Adipocyte (in vitro differentiated cells): Measurements from ENCODE around the gene SPATS1.

ENCODE experiments used
- DNase-seq: peaks from one replicate; pipeline ENCODE4 v3.0.0-alpha.2; 2015; ENCODE audit warnings: low read depth
- H3K27me3 ChIP-seq: replicated peaks from 2 replicates; pipeline ENCODE4 v1.7.0; 2013; ENCODE audit warnings: mild to moderate bottlenecking, low read length, moderate library complexity; ENCODE audit not compliant: control insufficient read depth, insufficient read depth
- H3K36me3 ChIP-seq: 2 replicates; pipeline ENCODE4 v1.7.0; 2013; ENCODE audit warnings: low read length, mild to moderate bottlenecking, moderate library complexity; ENCODE audit not compliant: control insufficient read depth, insufficient read depth, severe bottlenecking
- H3K4me1 ChIP-seq: 2 replicates; pipeline ENCODE4 v1.7.0; 2013; ENCODE audit warnings: mild to moderate bottlenecking, low read length, moderate library complexity; ENCODE audit not compliant: control insufficient read depth, insufficient read depth
- H3K4me3 ChIP-seq: 2 replicates; pipeline ENCODE4 v1.7.0; 2013; ENCODE audit warnings: mild to moderate bottlenecking, low read length, moderate library complexity
- H3K9ac ChIP-seq: 2 replicates; pipeline ENCODE4 v1.7.0; 2013; ENCODE audit warnings: mild to moderate bottlenecking, low read length, moderate library complexity
- H3K9me3 ChIP-seq: 2 replicates; pipeline ENCODE4 v1.7.0; 2013; ENCODE audit warnings: mild to moderate bottlenecking, low read length, moderate library complexity; ENCODE audit not compliant: control insufficient read depth

SPATS1 gene, protein sequence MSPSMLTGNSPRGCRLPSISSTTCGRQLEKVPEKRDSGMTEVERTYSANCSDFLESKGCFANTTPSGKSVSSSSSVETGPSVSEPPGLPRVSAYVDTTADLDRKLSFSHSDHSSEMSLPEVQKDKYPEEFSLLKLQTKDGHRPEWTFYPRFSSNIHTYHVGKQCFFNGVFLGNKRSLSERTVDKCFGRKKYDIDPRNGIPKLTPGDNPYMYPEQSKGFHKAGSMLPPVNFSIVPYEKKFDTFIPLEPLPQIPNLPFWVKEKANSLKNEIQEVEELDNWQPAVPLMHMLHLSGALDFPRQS

DNA sequence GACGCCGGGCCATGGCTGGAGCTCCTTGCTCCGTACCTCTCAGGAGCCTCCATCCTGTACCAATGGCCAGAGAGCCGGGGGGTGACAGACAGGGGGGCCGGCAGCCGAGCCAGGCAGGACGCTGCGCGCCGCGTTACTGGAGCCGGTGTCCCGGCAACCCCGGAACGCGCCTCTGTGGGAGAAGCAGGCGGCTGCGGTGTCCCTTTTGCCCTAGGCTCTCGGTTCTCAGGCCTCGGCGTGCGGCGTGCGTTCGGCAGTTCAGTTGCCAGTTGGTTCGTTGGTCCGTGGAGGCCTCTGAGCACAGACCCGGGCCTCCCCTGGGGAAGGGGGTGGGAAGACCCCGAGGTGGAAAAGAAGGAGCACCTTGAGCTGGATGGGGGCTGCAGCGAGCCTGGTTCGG is at the start of gene SPATS1:
Gene SPATS1, plus strand, starts transcription at position 162 of the 400 bp plus-strand sequence. CDS start 446 bp downstream, outside the sequence.
- Histone ChIP-seq H3K9ac (peak within 1 kb of the TSS; percentile 6), H3K27me3 (peaks cover 38% of the 10 kb centered on the region), H3K4me1 (peaks cover 9% of the 10 kb centered on the region), H3K36me3 (no peaks in the 10 kb centered on the region), H3K9me3 (no peaks in the 10 kb centered on the region), H3K4me3 (peak within 1 kb of the TSS; percentile 63)
- DNase-seq, result peak; percentile 57

DNA sequence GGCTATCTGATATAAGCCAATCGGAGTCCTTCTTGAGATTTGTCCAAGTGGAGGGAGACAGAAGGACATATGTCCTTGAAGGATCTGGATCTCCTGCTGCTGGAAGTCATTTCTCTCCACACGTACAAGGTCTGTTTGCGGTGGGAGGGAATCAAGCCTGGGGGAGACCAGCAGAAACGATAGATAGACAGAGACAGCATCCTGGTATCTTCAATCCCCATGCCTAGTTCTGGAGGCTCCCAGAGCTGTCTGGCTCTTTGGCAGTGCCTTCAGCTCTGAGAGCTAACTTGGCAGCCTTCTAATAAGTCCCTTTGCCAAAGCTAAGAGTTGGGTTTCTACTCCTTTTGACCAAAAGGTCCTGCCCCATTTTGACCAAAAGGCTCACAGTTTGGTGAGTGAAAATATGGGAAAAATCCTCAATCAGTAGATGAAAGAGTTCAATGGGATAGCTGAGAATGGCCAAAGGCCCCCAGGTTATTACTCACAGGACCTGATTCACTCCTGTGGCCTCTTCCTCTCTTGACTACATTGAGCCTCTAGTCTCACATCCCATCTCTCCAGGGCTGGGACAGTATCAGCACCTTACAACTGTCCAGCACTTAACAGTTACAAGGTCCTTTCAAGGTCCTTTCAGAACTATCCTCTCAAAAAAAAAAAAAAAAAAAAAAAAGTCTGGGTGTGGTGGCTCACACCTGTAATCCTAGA is 49.6 kb upstream of the SPATS1 start:
- Histone ChIP-seq H3K9ac (no peak overlapping the region), H3K27me3 (peaks cover 86% of the 10 kb centered on the region), H3K9me3 (no peaks in the 10 kb centered on the region), H3K4me3 (no peak overlapping the region), H3K36me3 (no peaks in the 10 kb centered on the region), H3K4me1 (peaks cover 2% of the 10 kb centered on the region)
- no peak for DNase-seq

DNA sequence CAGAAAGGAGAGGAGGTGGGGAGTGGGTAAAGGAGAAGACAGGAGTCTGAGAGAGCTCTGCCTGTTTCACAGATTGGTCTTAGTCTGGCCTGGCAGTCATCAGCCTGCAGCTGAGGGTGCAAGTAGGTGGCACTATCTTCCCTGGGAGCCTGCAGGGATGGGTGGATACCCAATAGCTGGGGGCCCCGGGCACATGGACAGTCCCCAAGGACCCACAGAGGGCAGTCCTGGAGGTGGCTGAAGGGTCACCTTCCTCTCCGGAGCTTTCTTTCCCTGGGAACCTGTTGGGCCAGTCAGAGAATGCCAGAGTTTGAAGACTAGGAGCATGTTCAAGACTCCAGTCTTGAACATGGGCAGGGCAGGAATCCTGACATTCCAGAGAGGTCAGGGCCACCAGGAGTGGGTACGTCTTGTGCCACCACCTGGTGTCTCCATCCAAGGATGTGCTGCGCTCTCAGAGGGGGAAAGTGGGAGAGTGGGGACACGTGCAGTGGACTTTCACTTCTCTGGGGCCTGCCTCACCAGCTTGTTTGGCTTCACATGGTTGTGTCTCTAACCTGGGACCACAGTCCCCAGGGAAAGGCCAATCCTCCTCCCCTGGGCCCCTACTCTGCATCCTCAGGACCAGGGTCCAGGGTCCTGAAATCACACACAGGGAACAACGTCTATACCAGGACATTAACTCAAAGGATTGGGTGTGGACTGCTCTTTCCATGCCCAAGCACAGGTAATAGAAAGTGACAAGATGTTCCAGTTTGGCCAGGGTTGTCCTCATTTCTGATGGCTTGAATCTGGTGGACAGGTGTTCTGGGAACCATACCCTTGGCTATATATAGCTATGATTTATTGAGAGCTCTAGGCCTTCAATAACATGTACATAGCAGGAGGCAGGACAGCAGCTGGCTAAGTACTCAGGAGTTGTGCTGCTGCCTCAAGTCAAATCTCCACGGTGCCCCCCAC is 47.3 kb upstream of the SPATS1 start:
- H3K4me1 ChIP-seq, result peaks cover 5% of the 10 kb centered on the region
- no peaks in the 10 kb centered on the region for H3K36me3 ChIP-seq
- no peak overlapping the region for H3K4me3 ChIP-seq
- no peaks in the 10 kb centered on the region for H3K9me3 ChIP-seq
- no peak overlapping the region for H3K9ac ChIP-seq
- no peak for DNase-seq
- peaks cover 69% of the 10 kb centered on the region for H3K27me3 ChIP-seq

DNA sequence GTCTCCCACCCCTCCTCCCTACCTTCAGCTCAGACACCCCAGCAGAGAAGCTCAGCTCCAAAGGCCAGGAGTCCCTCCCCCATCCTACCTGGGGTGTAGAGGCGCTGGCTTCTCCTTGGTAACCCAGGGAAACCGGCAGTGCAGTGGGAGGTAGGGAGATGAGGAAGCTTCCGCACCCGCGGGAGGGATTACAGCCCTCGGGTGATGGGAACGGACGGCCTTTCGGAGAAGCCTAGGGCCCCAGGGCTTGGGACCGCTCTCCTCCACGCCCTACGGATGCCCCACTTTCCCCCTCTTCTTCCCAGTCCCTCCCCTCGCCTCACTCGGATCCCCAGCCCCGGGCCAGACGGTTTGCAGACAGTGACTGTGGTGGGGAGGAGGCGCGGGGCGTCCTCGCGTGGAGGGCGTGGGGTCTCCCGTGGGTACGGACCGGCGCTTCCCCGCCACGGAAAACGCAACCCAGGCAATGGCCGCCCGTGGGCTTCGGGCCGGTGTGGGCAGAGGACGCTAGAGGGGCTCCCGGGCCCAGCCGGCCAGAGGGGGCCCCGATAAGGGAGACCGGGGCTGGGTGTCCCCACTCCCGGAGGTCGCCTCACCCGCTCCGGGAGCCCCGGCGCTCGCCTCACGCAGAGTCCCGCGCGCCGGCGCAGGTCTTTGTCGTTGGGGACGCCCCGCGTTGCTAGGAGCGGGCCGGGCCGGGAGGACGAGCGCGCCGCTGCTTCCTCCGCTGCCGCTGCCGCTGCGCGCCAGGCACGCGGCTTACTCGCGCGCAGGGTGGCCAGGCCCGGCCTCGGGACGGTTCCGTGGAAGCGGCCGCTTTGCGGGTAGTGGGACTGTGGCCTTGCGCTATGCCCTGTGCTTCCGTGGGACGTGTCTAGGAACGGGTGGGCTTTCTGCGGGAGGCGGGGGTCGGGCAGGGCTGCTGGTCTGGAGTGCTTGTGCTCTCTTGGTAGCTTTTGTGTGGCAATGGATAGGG is 45.1 kb upstream of the SPATS1 start:
- H3K36me3 ChIP-seq, result peaks cover 18% of the 10 kb centered on the region
- H3K4me3 ChIP-seq, result peak overlapping the region; percentile 70
- H3K9ac ChIP-seq, result no peak overlapping the region
- no peaks in the 10 kb centered on the region for H3K9me3 ChIP-seq
- peaks cover 48% of the 10 kb centered on the region for H3K27me3 ChIP-seq
- peak; percentile 76 for DNase-seq
- H3K4me1 ChIP-seq, result peaks cover 5% of the 10 kb centered on the region

DNA sequence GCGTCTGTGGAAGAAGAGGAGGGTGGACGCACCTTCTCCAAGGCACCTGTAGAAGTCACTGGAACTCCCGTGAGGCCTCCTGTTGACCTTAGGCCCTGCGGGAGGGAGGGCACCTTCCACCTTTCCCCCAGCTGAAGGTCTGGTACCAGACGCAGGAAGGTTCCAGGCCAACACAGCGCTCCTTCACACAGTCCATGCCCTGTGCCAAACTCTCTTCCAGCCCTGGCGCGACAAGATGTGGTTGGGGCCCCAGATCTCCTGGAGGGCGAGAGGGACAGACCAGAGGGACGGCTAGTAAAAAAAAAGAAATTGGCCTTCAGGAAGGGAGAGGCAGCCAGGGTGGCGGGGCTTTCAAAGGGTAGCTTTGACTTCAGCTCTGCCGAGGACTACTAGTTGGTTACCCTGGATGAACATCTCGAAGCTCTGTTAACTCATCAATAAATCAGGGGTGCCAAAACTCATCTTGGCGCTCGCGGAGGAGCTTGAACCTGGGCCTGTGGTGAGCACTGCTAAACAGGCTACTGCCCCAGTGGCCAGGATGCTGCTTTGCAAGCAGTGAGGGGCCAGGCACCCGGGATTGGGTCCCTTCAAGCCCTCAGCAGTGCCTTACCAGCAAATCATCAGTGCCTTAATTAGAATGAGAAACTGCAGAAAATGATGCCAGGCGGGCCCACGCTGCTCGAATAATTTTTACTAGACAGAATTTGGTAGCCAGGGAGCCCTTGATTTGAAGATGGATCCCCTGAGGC is 44.2 kb upstream of the SPATS1 start:
- H3K36me3 ChIP-seq, result peaks cover 25% of the 10 kb centered on the region
- H3K9ac ChIP-seq, result no peak overlapping the region
- peaks cover 5% of the 10 kb centered on the region for H3K4me1 ChIP-seq
- H3K27me3 ChIP-seq, result peaks cover 39% of the 10 kb centered on the region
- no peaks in the 10 kb centered on the region for H3K9me3 ChIP-seq
- no peak for DNase-seq
- H3K4me3 ChIP-seq, result peak overlapping the region; percentile 70

DNA sequence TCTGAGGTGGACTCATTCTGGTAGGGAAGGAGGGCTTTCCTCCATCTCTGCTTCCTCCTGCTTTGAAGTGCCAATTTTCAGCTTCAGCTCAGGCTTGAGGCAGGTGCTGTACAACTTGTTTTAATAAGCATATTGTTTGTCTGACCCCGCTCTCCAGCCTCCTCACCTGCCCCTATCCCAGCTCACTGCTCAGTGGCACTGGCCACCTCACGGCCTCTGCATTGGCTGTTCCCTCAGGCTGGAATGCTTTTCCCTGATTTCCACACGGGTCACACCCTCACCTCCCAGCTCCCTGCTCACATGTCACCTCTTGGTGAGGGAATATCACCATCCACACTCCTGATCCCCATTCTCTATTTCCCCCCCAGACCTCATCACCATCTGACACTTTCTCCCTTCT is 43.6 kb upstream of the SPATS1 start:
- Histone ChIP-seq H3K9me3 (no peaks in the 10 kb centered on the region), H3K9ac (no peak overlapping the region), H3K36me3 (peaks cover 32% of the 10 kb centered on the region), H3K4me3 (no peak overlapping the region), H3K4me1 (peaks cover 5% of the 10 kb centered on the region), H3K27me3 (peaks cover 33% of the 10 kb centered on the region)
- DNase-seq, result no peak

DNA sequence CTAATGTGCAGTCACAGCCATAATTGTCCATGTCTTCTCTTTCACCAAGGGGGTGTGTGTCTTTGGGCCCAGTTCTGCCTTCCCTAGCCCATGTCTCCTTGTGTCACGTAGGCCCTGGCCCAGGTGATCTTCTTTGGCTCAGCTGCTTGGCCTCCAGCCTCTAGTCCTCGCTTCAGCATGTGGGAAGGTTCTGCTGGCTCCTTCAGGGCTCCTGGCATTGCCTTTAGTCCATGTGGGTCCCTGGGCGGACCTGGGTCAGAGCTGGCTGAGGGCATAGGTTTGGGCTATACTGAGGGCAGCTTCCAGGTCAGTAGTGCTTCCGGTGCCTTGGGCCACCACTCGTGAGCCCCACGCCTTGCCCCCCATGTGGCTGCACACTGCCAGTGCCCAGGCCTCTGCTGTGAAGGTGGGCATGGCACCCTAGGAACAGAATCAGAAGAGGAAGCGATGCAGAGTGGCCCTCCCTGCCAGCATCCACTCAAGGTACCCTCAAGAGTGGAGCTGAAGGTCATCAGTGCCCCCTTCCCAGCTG is 42.1 kb upstream of the SPATS1 start:
- Histone ChIP-seq H3K4me1 (peaks cover 5% of the 10 kb centered on the region), H3K9me3 (no peaks in the 10 kb centered on the region), H3K27me3 (peaks cover 23% of the 10 kb centered on the region), H3K36me3 (peaks cover 42% of the 10 kb centered on the region), H3K9ac (no peak overlapping the region), H3K4me3 (no peak overlapping the region)
- DNase-seq, result no peak

DNA sequence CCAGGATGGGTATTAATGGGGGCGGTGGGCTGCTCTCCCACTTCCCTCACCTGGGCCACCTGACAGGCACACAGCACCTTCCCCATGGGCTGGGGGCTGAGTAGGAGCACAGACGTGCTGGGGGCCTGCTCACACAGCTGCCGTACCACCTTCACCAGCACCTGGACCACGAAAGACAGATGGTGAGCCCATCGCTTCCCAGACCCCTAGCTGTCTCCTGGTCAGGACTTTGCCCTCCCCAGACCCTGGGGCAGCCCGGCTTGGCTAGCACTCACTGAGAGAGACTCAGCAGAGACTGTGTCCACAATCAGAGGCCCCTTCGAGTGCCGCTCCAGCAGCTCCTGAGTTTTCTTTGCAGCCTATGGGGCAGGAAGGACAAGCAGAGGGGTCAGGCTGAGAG is 41.3 kb upstream of the SPATS1 start:
- DNase-seq, result no peak
- Histone ChIP-seq H3K9ac (no peak overlapping the region), H3K27me3 (peaks cover 16% of the 10 kb centered on the region), H3K4me1 (peaks cover 5% of the 10 kb centered on the region), H3K36me3 (peaks cover 48% of the 10 kb centered on the region), H3K4me3 (no peak overlapping the region), H3K9me3 (no peaks in the 10 kb centered on the region)

DNA sequence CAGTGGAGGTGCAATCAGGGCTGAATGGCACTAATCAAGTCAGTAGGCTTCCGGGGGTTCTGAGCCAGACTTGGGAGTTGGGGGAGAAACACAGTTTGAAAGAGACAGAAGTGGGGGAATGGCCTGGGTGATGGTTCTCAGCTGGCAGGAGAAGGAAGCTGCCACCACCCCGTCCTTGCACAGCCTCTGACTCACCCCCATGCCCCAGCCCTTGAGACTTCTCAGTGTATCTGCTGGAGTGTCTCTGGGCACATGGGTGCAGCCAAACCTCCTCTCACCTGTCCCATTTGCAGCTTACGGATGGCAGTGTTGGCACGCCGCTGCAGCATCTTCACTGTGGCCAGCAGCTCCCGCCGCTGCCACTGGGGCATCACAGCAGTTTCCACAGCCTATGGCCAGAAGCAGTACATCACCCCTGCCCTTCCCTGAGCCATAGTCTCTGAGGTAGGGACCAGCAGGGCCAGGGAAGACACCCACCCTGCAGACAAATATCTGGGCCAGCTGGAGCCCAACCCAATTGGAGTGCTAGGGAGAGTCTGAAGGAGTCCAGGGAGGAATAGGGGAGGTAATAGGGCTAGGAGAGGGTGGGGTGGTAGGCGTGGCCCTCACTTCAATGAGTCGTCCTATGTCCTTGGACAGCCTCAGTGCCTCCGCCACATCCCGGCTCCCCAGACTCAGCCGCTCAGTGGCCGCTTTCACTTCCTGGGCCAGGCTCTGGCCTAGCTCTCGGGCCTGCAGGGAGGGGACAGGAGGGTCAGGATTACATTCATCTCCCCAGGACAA is 40.5 kb upstream of the SPATS1 start:
- H3K36me3 ChIP-seq, result peaks cover 57% of the 10 kb centered on the region
- no peak overlapping the region for H3K9ac ChIP-seq
- H3K4me1 ChIP-seq, result peaks cover 5% of the 10 kb centered on the region
- DNase-seq, result no peak
- peaks cover 7% of the 10 kb centered on the region for H3K27me3 ChIP-seq
- no peaks in the 10 kb centered on the region for H3K9me3 ChIP-seq
- H3K4me3 ChIP-seq, result no peak overlapping the region
